Measurements from ENCODE around the gene SERPINA3. TPM values are rescaled to one million over a fixed set of nuclear protein-coding genes. Genes with fewer than 3 reads are reported as not detected.
"Not testable (repeated sequence)": the region's sequence is repeated elsewhere in the genome, so short reads cannot be mapped to it uniquely, and the experiment has no call there.

SERPINA3 gene
- total and polyA plus RNA-seq, 2 donors: 1.3 to 120 TPM

GRCh38 chr14:94601884-94602391 is 10.3 kb upstream of the SERPINA3 start:
- H3K27ac ChIP-seq (ENCODE audit: low read depth in 1 of 2, low read length in 1 of 2): no peak overlapping the region
- WGBS: 45% methylated on average over 6 of the region's 6 CpGs
- H3K4me1 ChIP-seq (ENCODE audit: control insufficient read depth in 2 of 2, insufficient read depth in 2 of 2, low read length in 2 of 2): peaks cover 0 to 10% of the 10 kb centered on the region in 2 donors
- H3K9me3 ChIP-seq (ENCODE audit: control insufficient read depth in 2 of 2, insufficient read depth in 1 of 2, low read length in 1 of 2): no peaks in the 10 kb centered on the region
- H3K36me3 ChIP-seq (ENCODE audit: control insufficient read depth in 2 of 2, insufficient read depth in 2 of 2, low read length in 1 of 2): no peaks in the 10 kb centered on the region
- DNase-seq (ENCODE audit: low read depth in 6 of 9, low spot score in 9 of 9): no peak
- H3K27me3 ChIP-seq (ENCODE audit: control insufficient read depth in 2 of 2, insufficient read depth in 1 of 2, low read length in 1 of 2): no peaks in the 10 kb centered on the region
- no peak overlapping the region for H3K4me3 ChIP-seq (ENCODE audit: low read length in 2 of 2)

GRCh38 chr14:94602722-94603121 is 9.5 kb upstream of the SERPINA3 start:
- DNase-seq (ENCODE audit: low read depth in 6 of 9, low spot score in 9 of 9): no peak
- no peaks in the 10 kb centered on the region for H3K27me3 ChIP-seq (ENCODE audit: control insufficient read depth in 2 of 2, insufficient read depth in 1 of 2, low read length in 1 of 2)
- no peak overlapping the region for H3K4me3 ChIP-seq (ENCODE audit: low read length in 2 of 2)
- WGBS: 82% methylated on average over 5 of the region's 5 CpGs
- H3K36me3 ChIP-seq (ENCODE audit: control insufficient read depth in 2 of 2, insufficient read depth in 2 of 2, low read length in 1 of 2): no peaks in the 10 kb centered on the region
- H3K4me1 ChIP-seq (ENCODE audit: control insufficient read depth in 2 of 2, insufficient read depth in 2 of 2, low read length in 2 of 2): peaks cover 0 to 10% of the 10 kb centered on the region in 2 donors
- no peak overlapping the region for H3K27ac ChIP-seq (ENCODE audit: low read depth in 1 of 2, low read length in 1 of 2)
- no peaks in the 10 kb centered on the region for H3K9me3 ChIP-seq (ENCODE audit: control insufficient read depth in 2 of 2, insufficient read depth in 1 of 2, low read length in 1 of 2)

GRCh38 chr14:94605361-94605760 is 6.8 kb upstream of the SERPINA3 start:
- no peak overlapping the region for H3K27ac ChIP-seq (ENCODE audit: low read depth in 1 of 2, low read length in 1 of 2)
- H3K36me3 ChIP-seq (ENCODE audit: control insufficient read depth in 2 of 2, insufficient read depth in 2 of 2, low read length in 1 of 2): no peaks in the 10 kb centered on the region
- H3K4me1 ChIP-seq (ENCODE audit: control insufficient read depth in 2 of 2, insufficient read depth in 2 of 2, low read length in 2 of 2): no peaks in the 10 kb centered on the region
- H3K4me3 ChIP-seq (ENCODE audit: low read length in 2 of 2): no peak overlapping the region
- no peaks in the 10 kb centered on the region for H3K9me3 ChIP-seq (ENCODE audit: control insufficient read depth in 2 of 2, insufficient read depth in 1 of 2, low read length in 1 of 2)
- 90% methylated on average over 3 of the region's 3 CpGs for WGBS
- H3K27me3 ChIP-seq (ENCODE audit: control insufficient read depth in 2 of 2, insufficient read depth in 1 of 2, low read length in 1 of 2): no peaks in the 10 kb centered on the region
- no peak for DNase-seq (ENCODE audit: low read depth in 6 of 9, low spot score in 9 of 9)

- not testable (repeated sequence) for H3K36me3 ChIP-seq (ENCODE audit: control insufficient read depth in 2 of 2, insufficient read depth in 2 of 2, low read length in 1 of 2); H3K9me3 ChIP-seq (ENCODE audit: control insufficient read depth in 2 of 2, insufficient read depth in 1 of 2, low read length in 1 of 2); H3K4me3 ChIP-seq (ENCODE audit: low read length in 2 of 2); H3K27me3 ChIP-seq (ENCODE audit: control insufficient read depth in 2 of 2, insufficient read depth in 1 of 2, low read length in 1 of 2); H3K4me1 ChIP-seq (ENCODE audit: control insufficient read depth in 2 of 2, insufficient read depth in 2 of 2, low read length in 2 of 2); DNase-seq (ENCODE audit: low read depth in 6 of 9, low spot score in 9 of 9); H3K27ac ChIP-seq (ENCODE audit: low read depth in 1 of 2, low read length in 1 of 2)
- WGBS: 78% methylated on average over 1 of the region's 1 CpG
Measured at GRCh38 chr14:94608966-94609365, 3.2 kb upstream of the SERPINA3 start.

GRCh38 chr14:94611179-94611578 is 1.0 kb upstream of the SERPINA3 start:
- no peaks in the 10 kb centered on the region for H3K36me3 ChIP-seq (ENCODE audit: control insufficient read depth in 2 of 2, insufficient read depth in 2 of 2, low read length in 1 of 2)
- DNase-seq (ENCODE audit: low read depth in 6 of 9, low spot score in 9 of 9): no peak
- WGBS: 91% methylated on average over 5 of the region's 5 CpGs
- H3K4me1 ChIP-seq (ENCODE audit: control insufficient read depth in 2 of 2, insufficient read depth in 2 of 2, low read length in 2 of 2): no peaks in the 10 kb centered on the region
- H3K4me3 ChIP-seq (ENCODE audit: low read length in 2 of 2): no peak overlapping the region
- no peak overlapping the region for H3K27ac ChIP-seq (ENCODE audit: low read depth in 1 of 2, low read length in 1 of 2)
- H3K27me3 ChIP-seq (ENCODE audit: control insufficient read depth in 2 of 2, insufficient read depth in 1 of 2, low read length in 1 of 2): no peaks in the 10 kb centered on the region
- H3K9me3 ChIP-seq (ENCODE audit: control insufficient read depth in 2 of 2, insufficient read depth in 1 of 2, low read length in 1 of 2): no peaks in the 10 kb centered on the region

- no peaks in the 10 kb centered on the region for H3K27me3 ChIP-seq (ENCODE audit: control insufficient read depth in 2 of 2, insufficient read depth in 1 of 2, low read length in 1 of 2)
- no peaks in the 10 kb centered on the region for H3K9me3 ChIP-seq (ENCODE audit: control insufficient read depth in 2 of 2, insufficient read depth in 1 of 2, low read length in 1 of 2)
- no peaks in the 10 kb centered on the region for H3K4me1 ChIP-seq (ENCODE audit: control insufficient read depth in 2 of 2, insufficient read depth in 2 of 2, low read length in 2 of 2)
- H3K4me3 ChIP-seq (ENCODE audit: low read length in 2 of 2): no peak overlapping the region
- DNase-seq (ENCODE audit: low read depth in 6 of 9, low spot score in 9 of 9): no peak
- no peaks in the 10 kb centered on the region for H3K36me3 ChIP-seq (ENCODE audit: control insufficient read depth in 2 of 2, insufficient read depth in 2 of 2, low read length in 1 of 2)
- WGBS: 67% methylated on average over 9 of the region's 9 CpGs
- no peak overlapping the region for H3K27ac ChIP-seq (ENCODE audit: low read depth in 1 of 2, low read length in 1 of 2)
Measured at GRCh38 chr14:94612580-94613554, 676 bp downstream of the SERPINA3 start.

GRCh38 chr14:94613720-94614644 is 1.8 kb downstream of the SERPINA3 start:
- Histone ChIP-seq H3K36me3 (ENCODE audit: control insufficient read depth in 2 of 2, insufficient read depth in 2 of 2, low read length in 1 of 2) (no peaks in the 10 kb centered on the region), H3K4me3 (ENCODE audit: low read length in 2 of 2) (no peak overlapping the region), H3K27ac (ENCODE audit: low read depth in 1 of 2, low read length in 1 of 2) (no peak overlapping the region), H3K9me3 (ENCODE audit: control insufficient read depth in 2 of 2, insufficient read depth in 1 of 2, low read length in 1 of 2) (peaks cover 0 to 4% of the 10 kb centered on the region in 2 donors), H3K27me3 (ENCODE audit: control insufficient read depth in 2 of 2, insufficient read depth in 1 of 2, low read length in 1 of 2) (no peaks in the 10 kb centered on the region), H3K4me1 (ENCODE audit: control insufficient read depth in 2 of 2, insufficient read depth in 2 of 2, low read length in 2 of 2) (no peaks in the 10 kb centered on the region)
- WGBS: 89% methylated on average over 20 of the region's 20 CpGs
- DNase-seq (ENCODE audit: low read depth in 6 of 9, low spot score in 9 of 9): no peak

- peaks cover 0 to 4% of the 10 kb centered on the region in 2 donors for H3K9me3 ChIP-seq (ENCODE audit: control insufficient read depth in 2 of 2, insufficient read depth in 1 of 2, low read length in 1 of 2)
- H3K4me3 ChIP-seq (ENCODE audit: low read length in 2 of 2): no peak overlapping the region
- WGBS: 94% methylated on average over 7 of the region's 7 CpGs
Measured at GRCh38 chr14:94614802-94615201, 2.6 kb downstream of the SERPINA3 start.

More at GRCh38 chr14:94614802-94615201, 2.6 kb downstream of the SERPINA3 start:
- H3K27ac ChIP-seq (ENCODE audit: low read depth in 1 of 2, low read length in 1 of 2): no peak overlapping the region
- no peaks in the 10 kb centered on the region for H3K27me3 ChIP-seq (ENCODE audit: control insufficient read depth in 2 of 2, insufficient read depth in 1 of 2, low read length in 1 of 2)
- H3K36me3 ChIP-seq (ENCODE audit: control insufficient read depth in 2 of 2, insufficient read depth in 2 of 2, low read length in 1 of 2): no peaks in the 10 kb centered on the region
- DNase-seq (ENCODE audit: low read depth in 6 of 9, low spot score in 9 of 9): no peak
- no peaks in the 10 kb centered on the region for H3K4me1 ChIP-seq (ENCODE audit: control insufficient read depth in 2 of 2, insufficient read depth in 2 of 2, low read length in 2 of 2)

Measured in thymus (tissue), 11 donors.